HL-60 (cell line): ENCODE measurements around the gene FBLN5.

ENCODE experiments used
- DNase-seq, 2 experiments: peaks; one replicate each; pipeline ENCODE4 v3.0.0-alpha.2; 2010 to 2020; ENCODE audit warnings: low read depth in 1 of 2, low spot score in 1 of 2
- H3K27ac ChIP-seq: fragments of 250-450 bp; sonication (Bioruptor Pico); replicated peaks from 2 replicates; pipeline ENCODE4 v1.5.1; 2020; ENCODE audit warnings: mild to moderate bottlenecking, moderate library complexity
- H3K27me3 ChIP-seq: fragments of 250-450 bp; sonication (Bioruptor Pico); 2 replicates; pipeline ENCODE4 v1.5.1; 2021; ENCODE audit warnings: mild to moderate bottlenecking, moderate library complexity; ENCODE audit not compliant: insufficient read depth, poor library complexity, severe bottlenecking
- H3K4me3 ChIP-seq: replicated peaks from 2 replicates; pipeline ENCODE4 v1.5.1; 2011; ENCODE audit warnings: mild to moderate bottlenecking, control low read depth, low read length; ENCODE audit not compliant: insufficient read depth
- GABPA ChIP-seq: IDR thresholded peaks from 2 replicates; pipeline ENCODE4 v1.6.1; 2012; ENCODE audit warnings: low read depth
- POLR2AphosphoS5 ChIP-seq: IDR thresholded peaks from 2 replicates; pipeline ENCODE4 v1.6.1; 2012; ENCODE audit warnings: low read depth
- SPI1 ChIP-seq: IDR thresholded peaks from 2 replicates; pipeline ENCODE4 v1.6.1; 2012; ENCODE audit warnings: low read depth, mild to moderate bottlenecking, borderline replicate concordance
- TF ChIP-seq, protein P1 (sequence below): IDR thresholded peaks from 2 replicates; pipeline ENCODE4 v1.6.1; 2012; ENCODE audit warnings: low read depth; ENCODE audit not compliant: insufficient replicate concordance
- TF ChIP-seq, protein P2 (sequence below): IDR thresholded peaks from one replicate; pipeline ENCODE4 v1.5.1; 2011; ENCODE audit warnings: low read length, control low read depth, inconsistent platforms; ENCODE audit not compliant: insufficient read depth

The FBLN5 gene

DNA sequence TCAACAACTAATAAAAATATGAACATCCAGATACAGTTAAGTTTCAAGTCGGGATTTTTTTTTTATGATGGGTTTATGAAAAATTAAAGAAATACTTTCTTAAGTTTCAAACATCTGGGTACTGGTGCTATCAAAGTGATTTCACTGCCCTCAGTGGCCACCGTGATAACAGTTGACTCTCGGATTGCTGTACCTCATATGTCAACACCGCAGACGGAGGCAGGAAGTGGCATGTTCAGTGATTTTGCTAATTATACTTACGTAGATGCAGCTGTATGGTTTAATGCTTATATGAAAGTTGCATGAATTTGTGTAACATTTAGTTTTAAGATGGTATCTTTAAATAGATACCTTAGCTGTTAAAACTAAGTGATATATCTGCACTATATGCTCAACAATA, 20.8 kb upstream of the FBLN5 start:
- TF ChIP-seq, protein P1, sequence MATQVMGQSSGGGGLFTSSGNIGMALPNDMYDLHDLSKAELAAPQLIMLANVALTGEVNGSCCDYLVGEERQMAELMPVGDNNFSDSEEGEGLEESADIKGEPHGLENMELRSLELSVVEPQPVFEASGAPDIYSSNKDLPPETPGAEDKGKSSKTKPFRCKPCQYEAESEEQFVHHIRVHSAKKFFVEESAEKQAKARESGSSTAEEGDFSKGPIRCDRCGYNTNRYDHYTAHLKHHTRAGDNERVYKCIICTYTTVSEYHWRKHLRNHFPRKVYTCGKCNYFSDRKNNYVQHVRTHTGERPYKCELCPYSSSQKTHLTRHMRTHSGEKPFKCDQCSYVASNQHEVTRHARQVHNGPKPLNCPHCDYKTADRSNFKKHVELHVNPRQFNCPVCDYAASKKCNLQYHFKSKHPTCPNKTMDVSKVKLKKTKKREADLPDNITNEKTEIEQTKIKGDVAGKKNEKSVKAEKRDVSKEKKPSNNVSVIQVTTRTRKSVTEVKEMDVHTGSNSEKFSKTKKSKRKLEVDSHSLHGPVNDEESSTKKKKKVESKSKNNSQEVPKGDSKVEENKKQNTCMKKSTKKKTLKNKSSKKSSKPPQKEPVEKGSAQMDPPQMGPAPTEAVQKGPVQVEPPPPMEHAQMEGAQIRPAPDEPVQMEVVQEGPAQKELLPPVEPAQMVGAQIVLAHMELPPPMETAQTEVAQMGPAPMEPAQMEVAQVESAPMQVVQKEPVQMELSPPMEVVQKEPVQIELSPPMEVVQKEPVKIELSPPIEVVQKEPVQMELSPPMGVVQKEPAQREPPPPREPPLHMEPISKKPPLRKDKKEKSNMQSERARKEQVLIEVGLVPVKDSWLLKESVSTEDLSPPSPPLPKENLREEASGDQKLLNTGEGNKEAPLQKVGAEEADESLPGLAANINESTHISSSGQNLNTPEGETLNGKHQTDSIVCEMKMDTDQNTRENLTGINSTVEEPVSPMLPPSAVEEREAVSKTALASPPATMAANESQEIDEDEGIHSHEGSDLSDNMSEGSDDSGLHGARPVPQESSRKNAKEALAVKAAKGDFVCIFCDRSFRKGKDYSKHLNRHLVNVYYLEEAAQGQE: no peak
- TF ChIP-seq, protein P2, sequence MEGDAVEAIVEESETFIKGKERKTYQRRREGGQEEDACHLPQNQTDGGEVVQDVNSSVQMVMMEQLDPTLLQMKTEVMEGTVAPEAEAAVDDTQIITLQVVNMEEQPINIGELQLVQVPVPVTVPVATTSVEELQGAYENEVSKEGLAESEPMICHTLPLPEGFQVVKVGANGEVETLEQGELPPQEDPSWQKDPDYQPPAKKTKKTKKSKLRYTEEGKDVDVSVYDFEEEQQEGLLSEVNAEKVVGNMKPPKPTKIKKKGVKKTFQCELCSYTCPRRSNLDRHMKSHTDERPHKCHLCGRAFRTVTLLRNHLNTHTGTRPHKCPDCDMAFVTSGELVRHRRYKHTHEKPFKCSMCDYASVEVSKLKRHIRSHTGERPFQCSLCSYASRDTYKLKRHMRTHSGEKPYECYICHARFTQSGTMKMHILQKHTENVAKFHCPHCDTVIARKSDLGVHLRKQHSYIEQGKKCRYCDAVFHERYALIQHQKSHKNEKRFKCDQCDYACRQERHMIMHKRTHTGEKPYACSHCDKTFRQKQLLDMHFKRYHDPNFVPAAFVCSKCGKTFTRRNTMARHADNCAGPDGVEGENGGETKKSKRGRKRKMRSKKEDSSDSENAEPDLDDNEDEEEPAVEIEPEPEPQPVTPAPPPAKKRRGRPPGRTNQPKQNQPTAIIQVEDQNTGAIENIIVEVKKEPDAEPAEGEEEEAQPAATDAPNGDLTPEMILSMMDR: no peak
- no peak for TF ChIP-seq GABPA
- no peak for TF ChIP-seq SPI1
- no peak for TF ChIP-seq POLR2AphosphoS5
- H3K27ac ChIP-seq: no peak overlapping the region
- no peak overlapping the region for H3K4me3 ChIP-seq
- no peaks in the 10 kb centered on the region for H3K27me3 ChIP-seq
- no peak for DNase-seq

DNA sequence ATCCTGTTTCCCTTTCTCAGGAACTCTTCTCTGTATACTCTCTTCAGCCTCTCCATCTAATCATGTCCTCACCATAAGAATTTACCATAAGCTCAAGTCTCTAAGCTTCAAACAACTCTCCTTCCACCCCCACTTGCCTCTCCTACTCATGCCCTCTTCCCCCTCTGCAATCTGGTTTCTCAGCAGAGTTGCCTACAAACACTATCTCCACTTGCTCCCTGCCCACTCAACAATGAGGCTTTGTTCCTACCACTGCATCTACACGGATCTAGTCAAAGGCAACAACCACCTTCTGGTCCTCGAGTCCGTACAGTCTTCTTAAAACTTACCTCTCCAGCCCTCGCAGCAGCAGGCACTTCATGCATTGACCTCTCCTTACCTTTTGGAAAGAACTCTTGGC, 17.2 kb upstream of the FBLN5 start:
- Histone ChIP-seq H3K27me3 (no peaks in the 10 kb centered on the region), H3K4me3 (no peak overlapping the region), H3K27ac (no peak overlapping the region)
- TF ChIP-seq, protein P2: no peak
- TF ChIP-seq SPI1 (no peak), POLR2AphosphoS5 (no peak), GABPA (no peak)
- TF ChIP-seq, protein P1: no peak
- DNase-seq: no peak

DNA sequence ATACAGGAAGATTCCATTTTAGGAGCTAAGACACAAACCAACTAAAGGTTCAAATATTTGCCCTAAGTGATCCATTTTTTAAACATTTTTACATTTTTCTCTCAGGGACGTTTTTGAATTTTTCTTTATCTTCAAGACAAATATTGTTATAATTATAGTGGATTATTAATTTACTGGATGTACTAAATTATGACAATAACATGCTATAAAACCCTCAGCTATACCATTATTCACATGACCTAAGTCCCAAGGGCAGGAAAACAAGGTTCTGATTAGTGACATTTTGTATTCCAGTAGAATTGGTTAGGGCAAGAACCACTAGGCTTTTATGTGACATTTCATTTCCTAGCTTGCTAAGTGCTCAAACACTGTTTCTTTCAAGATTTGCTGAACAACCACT, 16.5 kb upstream of the FBLN5 start:
- TF ChIP-seq, protein P2: no peak
- TF ChIP-seq, protein P1: no peak
- no peak for TF ChIP-seq SPI1
- TF ChIP-seq GABPA: no peak
- TF ChIP-seq POLR2AphosphoS5: no peak
- Histone ChIP-seq H3K4me3 (no peak overlapping the region), H3K27ac (no peak overlapping the region), H3K27me3 (no peaks in the 10 kb centered on the region)
- no peak for DNase-seq
